ENCODE results near the gene ZNF780B.

- TF ChIP-seq POLR2A (IDR thresholded peaks at IDR 0.05) (no peak), EP300 (IDR thresholded peaks at IDR 0.05) (no peak)
- TF ChIP-seq, protein P1, sequence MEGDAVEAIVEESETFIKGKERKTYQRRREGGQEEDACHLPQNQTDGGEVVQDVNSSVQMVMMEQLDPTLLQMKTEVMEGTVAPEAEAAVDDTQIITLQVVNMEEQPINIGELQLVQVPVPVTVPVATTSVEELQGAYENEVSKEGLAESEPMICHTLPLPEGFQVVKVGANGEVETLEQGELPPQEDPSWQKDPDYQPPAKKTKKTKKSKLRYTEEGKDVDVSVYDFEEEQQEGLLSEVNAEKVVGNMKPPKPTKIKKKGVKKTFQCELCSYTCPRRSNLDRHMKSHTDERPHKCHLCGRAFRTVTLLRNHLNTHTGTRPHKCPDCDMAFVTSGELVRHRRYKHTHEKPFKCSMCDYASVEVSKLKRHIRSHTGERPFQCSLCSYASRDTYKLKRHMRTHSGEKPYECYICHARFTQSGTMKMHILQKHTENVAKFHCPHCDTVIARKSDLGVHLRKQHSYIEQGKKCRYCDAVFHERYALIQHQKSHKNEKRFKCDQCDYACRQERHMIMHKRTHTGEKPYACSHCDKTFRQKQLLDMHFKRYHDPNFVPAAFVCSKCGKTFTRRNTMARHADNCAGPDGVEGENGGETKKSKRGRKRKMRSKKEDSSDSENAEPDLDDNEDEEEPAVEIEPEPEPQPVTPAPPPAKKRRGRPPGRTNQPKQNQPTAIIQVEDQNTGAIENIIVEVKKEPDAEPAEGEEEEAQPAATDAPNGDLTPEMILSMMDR (IDR thresholded peaks at IDR 0.05): no peak
Observed at GRCh38 chr19:40103600-40103999, 47.6 kb upstream of the ZNF780B start.
